GM12875 (cell line): ENCODE data around the gene EDEM3.

Experiments
- H3K4me3 ChIP-seq: one replicate; pipeline ENCODE4 v1.5.1; 2011; ENCODE audit warnings: low read depth, low read length, control low read depth
- TF ChIP-seq, protein P1 (sequence below): IDR thresholded peaks from 2 replicates; pipeline ENCODE4 v1.5.1; 2011; ENCODE audit warnings: low read depth, mild to moderate bottlenecking, control low read depth, inconsistent platforms, low read length, moderate library complexity, borderline replicate concordance; ENCODE audit not compliant: insufficient read depth

Gene EDEM3

DNA sequence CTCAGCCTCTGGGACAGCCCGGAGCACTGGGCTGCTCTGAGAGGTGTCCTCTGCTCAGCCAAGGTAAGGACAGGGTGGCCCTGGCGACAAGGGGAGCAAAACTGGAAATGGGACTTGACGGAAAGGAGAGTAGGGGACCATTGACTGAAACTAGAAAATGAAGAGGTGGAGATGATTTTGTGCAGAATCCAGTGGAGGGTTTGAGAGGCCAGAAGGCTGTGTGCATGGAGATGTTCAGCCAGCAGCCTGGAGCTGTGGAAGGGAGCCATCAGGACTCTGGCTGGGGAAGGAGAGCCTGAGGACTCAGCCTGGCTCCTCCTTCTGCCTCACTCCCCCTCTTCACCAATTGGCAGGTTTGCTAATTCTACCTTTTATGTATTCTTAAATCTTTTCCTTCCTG, 114.2 kb downstream of the EDEM3 start:
- TF ChIP-seq, protein P1, sequence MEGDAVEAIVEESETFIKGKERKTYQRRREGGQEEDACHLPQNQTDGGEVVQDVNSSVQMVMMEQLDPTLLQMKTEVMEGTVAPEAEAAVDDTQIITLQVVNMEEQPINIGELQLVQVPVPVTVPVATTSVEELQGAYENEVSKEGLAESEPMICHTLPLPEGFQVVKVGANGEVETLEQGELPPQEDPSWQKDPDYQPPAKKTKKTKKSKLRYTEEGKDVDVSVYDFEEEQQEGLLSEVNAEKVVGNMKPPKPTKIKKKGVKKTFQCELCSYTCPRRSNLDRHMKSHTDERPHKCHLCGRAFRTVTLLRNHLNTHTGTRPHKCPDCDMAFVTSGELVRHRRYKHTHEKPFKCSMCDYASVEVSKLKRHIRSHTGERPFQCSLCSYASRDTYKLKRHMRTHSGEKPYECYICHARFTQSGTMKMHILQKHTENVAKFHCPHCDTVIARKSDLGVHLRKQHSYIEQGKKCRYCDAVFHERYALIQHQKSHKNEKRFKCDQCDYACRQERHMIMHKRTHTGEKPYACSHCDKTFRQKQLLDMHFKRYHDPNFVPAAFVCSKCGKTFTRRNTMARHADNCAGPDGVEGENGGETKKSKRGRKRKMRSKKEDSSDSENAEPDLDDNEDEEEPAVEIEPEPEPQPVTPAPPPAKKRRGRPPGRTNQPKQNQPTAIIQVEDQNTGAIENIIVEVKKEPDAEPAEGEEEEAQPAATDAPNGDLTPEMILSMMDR, result no peak
- H3K4me3 ChIP-seq, result no peak overlapping the region
